CD4-positive, alpha-beta T cell treated with Interleukin-6 for 4 hours (primary cell): ENCODE results near the gene WDR70.
"Not testable (repeated sequence)": the region's sequence is repeated elsewhere in the genome, so short reads cannot be mapped to it uniquely, and the experiment has no call there.

ENCODE experiments used
- DNase-seq: peaks from one replicate; pipeline ENCODE4 v3.0.0-alpha.2; 2020; ENCODE audit warnings: mixed read lengths

The WDR70 gene

GRCh38 chr5:37379100-37379628 is at the start of gene WDR70:
Gene WDR70, plus strand, starts transcription at chr5:37379318. Its CDS starts 50 bp downstream, at chr5:37379368.
- peak; percentile 84 for DNase-seq

- DNase-seq = not testable (repeated sequence)
Observed at GRCh38 chr5:37334754-37335153, 44.4 kb upstream of the WDR70 start.

DNA sequence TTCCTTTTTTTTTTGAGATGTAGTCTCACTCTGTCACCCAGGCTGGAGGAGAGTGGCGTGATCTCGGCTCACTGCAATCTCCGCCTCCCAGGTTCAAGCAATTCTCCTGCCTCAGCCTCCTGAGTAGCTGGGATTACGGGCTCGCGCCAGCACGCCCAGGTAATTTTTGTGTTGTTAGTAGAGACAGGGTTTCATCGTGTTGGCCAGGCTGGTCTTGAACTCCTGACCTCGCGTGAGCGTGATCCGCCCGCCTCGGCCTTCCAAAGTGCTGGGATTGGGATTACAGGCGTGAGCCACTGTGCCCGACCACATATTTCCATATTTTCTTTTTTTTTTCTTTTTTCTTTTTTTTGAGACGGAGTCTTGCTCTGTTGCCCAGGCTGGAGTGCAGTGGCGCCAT is 36.4 kb upstream of the WDR70 start:
- DNase-seq = not testable (repeated sequence)

GRCh38 chr5:37355161-37355560 is 24.0 kb upstream of the WDR70 start:
- DNase-seq = no peak

DNA sequence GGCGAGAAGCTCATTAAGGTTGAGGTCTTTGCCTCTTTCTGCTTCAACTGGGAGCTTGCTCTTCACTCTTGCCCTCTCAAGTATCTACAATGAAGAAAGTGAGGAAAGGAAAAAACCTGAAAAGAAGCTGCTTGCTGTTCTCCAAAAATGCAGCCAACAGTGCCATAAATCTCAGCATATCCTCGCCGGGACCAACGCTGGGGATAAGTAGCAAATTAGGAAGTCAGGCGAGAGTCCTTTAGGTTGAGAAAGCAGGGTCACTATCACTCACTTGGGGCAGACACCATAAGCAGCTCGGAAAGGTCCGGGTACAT is 8.6 kb upstream of the WDR70 start:
- DNase-seq = no peak

- peak; percentile 91 for DNase-seq
Observed at GRCh38 chr5:37370864-37371726, 8.0 kb upstream of the WDR70 start, which contains the start of gene NUP155. Gene NUP155, minus strand, starts transcription at chr5:37371106. Its CDS starts 129 bp downstream, at chr5:37370977.

- no peak for DNase-seq
Observed at GRCh38 chr5:37375091-37375490, 4.0 kb upstream of the WDR70 start.

DNA sequence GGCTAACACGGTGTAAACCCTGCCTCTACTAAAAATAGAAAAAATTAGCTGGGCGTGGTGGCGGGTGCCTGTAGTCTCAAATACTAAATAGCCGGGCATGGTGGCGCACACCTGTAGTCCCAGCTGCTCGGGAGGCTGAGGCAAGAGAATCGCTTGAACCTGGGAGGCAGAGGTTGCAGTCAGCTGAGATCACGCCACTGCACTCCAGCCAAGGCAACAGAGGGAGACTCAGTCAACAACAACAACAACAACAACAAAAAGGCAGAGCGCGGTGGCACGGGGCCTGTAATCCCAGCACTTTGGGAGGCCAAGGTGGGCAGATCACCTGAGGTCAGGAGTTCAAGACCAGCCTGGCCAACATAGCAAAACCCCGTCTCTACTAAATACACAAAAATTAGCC is 1.1 kb upstream of the WDR70 start:
- not testable (repeated sequence) for DNase-seq

DNA sequence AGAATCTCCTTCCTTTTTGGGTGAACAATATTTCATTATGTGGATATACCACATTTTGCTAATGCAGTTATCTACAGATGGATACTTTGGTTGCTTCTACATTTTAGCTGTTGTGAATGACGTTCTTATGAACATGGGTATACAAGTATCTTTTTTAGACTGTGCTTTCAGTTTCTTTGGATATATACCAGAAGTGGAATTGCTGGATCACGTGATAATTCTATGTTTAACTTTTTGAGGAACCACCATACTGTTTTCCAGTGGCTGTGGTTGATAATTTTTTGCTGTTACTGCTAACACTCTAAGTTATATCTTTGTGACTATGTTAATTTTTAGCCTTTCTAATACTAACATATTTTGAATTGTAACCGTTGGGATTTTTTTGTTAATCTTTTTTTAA is 12.5 kb downstream of the WDR70 start:
- DNase-seq = no peak

- DNase-seq = no peak
Observed at GRCh38 chr5:37396352-37396751, 17.2 kb downstream of the WDR70 start.

- no peak for DNase-seq
Observed at GRCh38 chr5:37400501-37400900, 21.4 kb downstream of the WDR70 start.

DNA sequence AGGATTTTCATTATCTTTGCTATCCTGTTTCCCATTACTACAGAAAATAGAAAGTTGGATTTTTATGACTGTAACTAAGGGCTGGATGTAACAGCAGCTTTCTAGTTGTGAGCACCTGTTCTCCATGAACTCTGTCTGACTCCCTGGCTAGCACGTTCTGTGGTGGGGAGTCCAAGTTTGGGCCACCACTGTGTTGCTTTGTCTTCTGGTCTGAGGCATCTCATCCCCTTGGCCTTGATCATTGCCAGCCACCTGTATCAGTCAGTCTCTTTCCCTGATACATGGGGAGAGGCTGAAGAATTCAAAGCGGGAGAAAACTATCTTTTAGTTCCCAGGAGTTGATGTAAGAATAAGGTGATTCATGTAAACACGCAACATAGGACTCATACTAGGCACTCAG is 33.4 kb downstream of the WDR70 start:
- DNase-seq = no peak

GRCh38 chr5:37415456-37415855 is 36.3 kb downstream of the WDR70 start:
- not testable (repeated sequence) for DNase-seq

DNA sequence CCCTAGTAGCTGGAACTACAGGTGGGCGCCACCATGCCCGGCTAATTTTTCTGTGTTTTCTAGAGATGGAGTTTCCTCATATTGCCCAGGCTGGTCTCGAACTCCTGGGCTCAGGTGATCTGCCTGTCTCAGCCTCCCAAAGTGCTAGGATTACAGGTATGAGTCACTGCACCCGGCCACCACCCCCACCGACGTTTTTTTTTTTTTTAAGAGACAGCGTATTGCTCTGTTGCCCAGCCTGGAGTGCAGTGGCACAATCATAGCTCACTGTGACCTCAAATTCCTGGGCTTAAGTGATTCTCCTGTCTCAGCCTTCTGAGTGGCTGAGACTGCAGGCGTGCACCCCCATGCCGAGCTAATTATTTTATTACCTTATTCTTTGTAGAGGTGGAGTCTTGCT is 38.2 kb downstream of the WDR70 start:
- DNase-seq = no peak

GRCh38 chr5:37424441-37424840 is 45.3 kb downstream of the WDR70 start:
- no peak for DNase-seq

- DNase-seq = no peak
Observed at GRCh38 chr5:37428044-37428443, 48.9 kb downstream of the WDR70 start.

DNA sequence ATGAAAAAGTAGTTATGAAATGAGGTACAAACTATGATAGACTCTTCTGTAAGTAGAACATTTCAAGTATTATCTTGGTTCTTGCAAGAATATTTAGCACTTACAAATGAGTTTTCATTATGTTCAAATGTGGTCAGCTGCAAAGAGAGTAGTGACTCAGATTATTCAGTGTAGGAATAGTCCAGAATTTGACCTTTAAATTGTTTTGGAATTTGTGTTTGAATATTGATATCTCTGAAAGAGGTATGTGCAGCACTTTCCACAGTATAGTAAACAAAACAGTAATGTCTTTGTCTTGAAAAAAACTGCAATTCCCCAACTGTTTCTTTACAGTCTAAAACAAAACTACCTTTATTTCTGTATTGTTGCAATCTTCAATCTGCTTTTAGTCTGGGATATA is 56.1 kb downstream of the WDR70 start:
- DNase-seq = no peak

- no peak for DNase-seq
Observed at GRCh38 chr5:37436146-37436934, 57.2 kb downstream of the WDR70 start.

- DNase-seq = no peak
Observed at GRCh38 chr5:37437711-37438110, 58.6 kb downstream of the WDR70 start.

DNA sequence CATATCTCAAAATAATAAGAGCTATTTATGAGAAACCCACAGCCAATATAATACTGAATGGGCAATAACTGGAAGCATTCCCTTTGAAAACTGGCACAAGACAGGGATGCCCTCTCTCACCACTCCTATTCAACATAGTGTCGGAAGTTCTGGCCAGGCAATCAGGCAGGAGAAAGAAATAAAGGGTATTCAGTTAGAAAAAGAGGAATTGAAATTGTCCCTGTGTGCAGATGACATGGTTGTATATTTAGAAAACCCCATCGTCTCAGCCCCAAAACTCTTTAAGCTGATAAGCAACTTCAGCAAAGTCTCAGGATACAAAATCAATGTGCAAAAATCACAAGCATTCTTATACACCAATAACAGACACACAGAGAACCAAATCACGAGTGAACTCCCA is 66.7 kb downstream of the WDR70 start:
- DNase-seq = not testable (repeated sequence)

DNA sequence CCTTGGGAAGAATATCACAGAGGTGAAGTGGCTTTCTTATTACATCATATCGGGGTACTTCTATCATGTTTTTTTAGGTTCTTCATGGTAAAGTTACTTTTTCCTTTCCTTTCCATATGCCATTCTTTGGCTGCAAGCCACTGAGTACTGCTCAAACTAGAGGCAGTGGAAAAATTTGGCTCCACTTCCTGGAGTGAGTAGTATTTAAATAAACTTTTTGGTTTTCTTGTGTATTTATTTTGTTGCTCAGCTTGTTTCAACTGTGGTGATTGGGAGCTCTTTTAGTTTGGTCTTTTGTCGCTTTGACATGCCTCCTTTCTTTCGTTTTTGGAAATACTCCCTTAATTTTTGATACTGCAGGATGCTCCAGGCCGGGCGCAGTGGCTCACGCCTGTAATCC is 69.8 kb downstream of the WDR70 start:
- DNase-seq = no peak

DNA sequence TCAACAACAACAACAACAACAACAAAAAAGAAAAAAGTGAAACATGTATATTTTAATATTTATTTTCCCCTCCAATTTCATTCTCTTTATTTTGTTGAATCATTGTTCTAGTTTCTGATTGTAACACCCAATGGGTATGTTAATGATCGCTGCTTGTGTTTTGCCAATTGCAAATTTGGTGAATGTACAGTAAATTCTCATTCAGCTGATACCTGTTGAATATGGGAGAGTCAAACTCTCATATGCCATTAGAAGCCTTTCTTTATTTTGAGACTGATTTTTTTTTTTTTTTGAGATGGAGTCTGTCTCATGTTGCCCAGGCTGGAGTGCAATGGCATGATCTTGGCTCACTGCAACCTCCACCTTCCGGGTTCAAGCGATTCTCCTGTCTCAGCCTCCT is 72.9 kb downstream of the WDR70 start:
- DNase-seq = not testable (repeated sequence)

- not testable (repeated sequence) for DNase-seq
Observed at GRCh38 chr5:37453252-37453651, 74.1 kb downstream of the WDR70 start.
